Pancreas (tissue), 10 donors: Measurements from ENCODE around the gene IL2RA. TPM values are rescaled to one million over a fixed set of nuclear protein-coding genes. Genes with fewer than 3 reads are reported as not detected.

Experiments
- ATAC-seq, 4 donors: fragments of 200-7000 bp; cut with Tn5 transposase; one replicate each; pipeline versions ENCODE4 v1.8.0 to v1.9.1; 2020; ENCODE audit warnings: mild to moderate bottlenecking in 4 of 4, moderate library complexity in 4 of 4
- DNase-seq, 6 donors: peaks; one replicate each; pipeline ENCODE4 v3.0.0-alpha.2; 2020
- FAIRE-seq: peaks from 2 replicates; lab custom pipeline; 2012; peaks lifted over from hg19 to GRCh38; lab: Jason Lieb, UNC
- H3K27ac ChIP-seq, 4 donors: fragments of 200-600 bp; sonication (generic); 1 replicate in 3 of 4; 2 replicates in 1 of 4; pipeline versions ENCODE4 v1.5.0 to v1.8.0; 2020
- H3K27me3 ChIP-seq, 4 donors: fragments of 200-600 bp; one replicate each; pipeline ENCODE4 v1.8.0; 2021
- H3K36me3 ChIP-seq, 3 donors: fragments of 200-600 bp; sonication (generic) in 1 of 3; one replicate each; pipeline versions ENCODE4 v1.5.0 to v1.8.0; 2020 to 2021
- H3K4me1 ChIP-seq, 3 donors: fragments of 200-600 bp; one replicate each; pipeline ENCODE4 v1.8.0; 2021
- H3K4me3 ChIP-seq, 4 donors: fragments of 200-600 bp; sonication (generic) in 2 of 4; one replicate each; pipeline versions ENCODE4 v1.5.0 to v1.8.0; 2020 to 2021
- H3K9me3 ChIP-seq, 4 donors: fragments of 200-600 bp; one replicate each; pipeline ENCODE4 v1.8.0; 2021
- CTCF ChIP-seq, 4 donors: fragments of 200-600 bp; sonication (generic) in 3 of 4; IDR thresholded peaks; one replicate each; pipeline versions ENCODE4 v1.5.0 to v1.8.0; 2021; ENCODE audit warnings: antibody characterized with exemption in 4 of 4
- WGBS, 2 donors: extraction: QIAGEN DNeasy Blood & Tissue Kit; methylation state at CpG; one replicate each; pipeline ENCODE4 v1.1.7; 2013; 5-methylcytosine and 5-hydroxymethylcytosine counted together
- intact Hi-C, 3 donors: fragments of 100-400 bp; cut with DNase I; formaldehyde crosslinking; loops; one replicate each; pipeline versions ENCODE4 v1.11.1 to v1.14.2; 2022
- polyA plus RNA-seq, 2 donors: library from polyadenylated mRNA; stranded (reverse); fragments of 200-250 nt; gene quantifications; one replicate each; pipeline ENCODE4 v1.2.3, GENCODE V29; 2013
- total RNA-seq, 6 donors: library from RNA; stranded (reverse); fragmentation: NEBNext Ultra II Directional in 4 of 6; extraction: Animal tissue kit (Norgen Biotek cat#: 25700) in 4 of 6; gene quantifications; one replicate each; pipeline versions ENCODE4 v1.2.1 to v1.2.4, GENCODE V29; 2021 to 2023
- donor health status: healthy with polysubstance abuse.
- donor health status: DM: no; HTN: no; CAD: no; lungs with moderate emphysema.
- donor health status: DM: no; HTN: no; CAD: no.
- donor health status: control.
- donor health status: control.
- donor health status: Bipolar disorder and iron deficiency.
- donor health status: DM: yes; HTN: yes; CAD: no.
- donor health status: DM: no; HTN: no; CAD: no.
- donor health status: DM: no; HTN: no; CAD: no.
- donor health status: DM: yes; HTN: yes; CAD: no.

The IL2RA gene
- total and polyA plus RNA-seq, 8 donors, result 0.11 to 1.1 (median 0.26) TPM; not detected in 2

- 83 to 85% methylated on average over 8 of the region's 8 CpGs for WGBS, 2 donors
- H3K4me1 ChIP-seq, result no peaks in the 10 kb centered on the region
- no peak for FAIRE-seq
These were observed 24.7 kb downstream of the IL2RA start for GRCh38 chr10:6037422-6037821.

GRCh38 chr10:6036861-6037321 lies 25.3 kb downstream of the IL2RA start:
- intact Hi-C loops, result no loop called here
- TF ChIP-seq CTCF (IDR thresholded peaks at IDR 0.05), result no peak
- Histone ChIP-seq H3K9me3 (no peaks in the 10 kb centered on the region), H3K36me3 (no peaks in the 10 kb centered on the region), H3K27me3 (no peaks in the 10 kb centered on the region), H3K4me1 (no peaks in the 10 kb centered on the region), H3K27ac (no peak overlapping the region), H3K4me3 (no peak overlapping the region)
- FAIRE-seq (no peak), ATAC-seq (no peak), DNase-seq (no peak)
- WGBS, 2 donors, result 67 to 81% methylated on average over 11 of the region's 11 CpGs

More at GRCh38 chr10:6037422-6037821, 24.7 kb downstream of the IL2RA start:
- H3K36me3 ChIP-seq, result no peaks in the 10 kb centered on the region
- no peak overlapping the region for H3K27ac ChIP-seq
- TF ChIP-seq CTCF (IDR thresholded peaks at IDR 0.05), result no peak
- H3K27me3 ChIP-seq, result no peaks in the 10 kb centered on the region
- no peak overlapping the region for H3K4me3 ChIP-seq
- DNase-seq (no peak), ATAC-seq (no peak)
- intact Hi-C loops, result no loop called here
- no peaks in the 10 kb centered on the region for H3K9me3 ChIP-seq

GRCh38 chr10:6035931-6036575 lies 26.1 kb downstream of the IL2RA start:
- intact Hi-C loops, result no loop called here
- Histone ChIP-seq H3K27ac (no peak overlapping the region), H3K4me1 (no peaks in the 10 kb centered on the region), H3K27me3 (no peaks in the 10 kb centered on the region), H3K4me3 (no peak overlapping the region), H3K9me3 (peaks cover 0 to 4% (median 0%) of the 10 kb centered on the region in 4 donors), H3K36me3 (no peaks in the 10 kb centered on the region)
- DNase-seq (no peak), ATAC-seq (no peak), FAIRE-seq (no peak)
- WGBS, 2 donors, result 70 to 71% methylated on average over 13 of the region's 13 CpGs
- TF ChIP-seq CTCF (IDR thresholded peaks at IDR 0.05), result no peak

GRCh38 chr10:6035101-6035834 lies 26.9 kb downstream of the IL2RA start:
- H3K4me3 ChIP-seq, result no peak overlapping the region
- peaks cover 0 to 4% (median 0%) of the 10 kb centered on the region in 4 donors for H3K9me3 ChIP-seq
- H3K27me3 ChIP-seq, result no peaks in the 10 kb centered on the region
- FAIRE-seq (no peak), ATAC-seq (no peak), DNase-seq (no peak)
- intact Hi-C loops, result no loop called here
- no peak for TF ChIP-seq CTCF (IDR thresholded peaks at IDR 0.05)
- WGBS, 2 donors, result 74 to 79% methylated on average over 13 of the region's 13 CpGs
- no peaks in the 10 kb centered on the region for H3K36me3 ChIP-seq
- no peak overlapping the region for H3K27ac ChIP-seq
- H3K4me1 ChIP-seq, result no peaks in the 10 kb centered on the region

- no peaks in the 10 kb centered on the region for H3K36me3 ChIP-seq
- intact Hi-C loops, result no loop called here
- no peaks in the 10 kb centered on the region for H3K4me1 ChIP-seq
- DNase-seq, result no peak
- H3K9me3 ChIP-seq, result peaks cover 0 to 4% (median 0%) of the 10 kb centered on the region in 4 donors
- H3K27ac ChIP-seq, result no peak overlapping the region
- no peak for ATAC-seq
- H3K4me3 ChIP-seq, result no peak overlapping the region
- FAIRE-seq, result no peak
- H3K27me3 ChIP-seq, result no peaks in the 10 kb centered on the region
- TF ChIP-seq CTCF (IDR thresholded peaks at IDR 0.05), result no peak
- 70 to 86% methylated on average over 1 of the region's 1 CpG for WGBS, 2 donors
These were observed 27.8 kb downstream of the IL2RA start for GRCh38 chr10:6034371-6034770.
